GM12892 (cell line): ENCODE data around the gene CHD2.

Experiments used
- POLR2A ChIP-seq: IDR thresholded peaks from 2 replicates; pipeline ENCODE4 v1.6.1; 2011; ENCODE audit warnings: low read depth, low read length, control low read depth
- POLR2AphosphoS5 ChIP-seq: IDR thresholded peaks from 2 replicates; pipeline ENCODE4 v1.6.1; 2011; ENCODE audit warnings: low read depth, low read length, control low read depth
- TAF1 ChIP-seq: IDR thresholded peaks from 2 replicates; pipeline ENCODE4 v1.6.1; 2011; ENCODE audit warnings: low read depth, mild to moderate bottlenecking, control low read depth, low read length, borderline replicate concordance

GRCh38 chr15:93060336-93061248 is 160.5 kb downstream of the CHD2 start:
- TF ChIP-seq POLR2A (no peak), POLR2AphosphoS5 (no peak), TAF1 (no peak)
